AG09309 (cell line): ENCODE data around the gene RAB17.

Source experiments
- DNase-seq: peaks from one replicate; pipeline ENCODE4 v3.0.0-alpha.2; 2010; ENCODE audit warnings: low read depth
- H3K4me3 ChIP-seq: 2 replicates; pipeline ENCODE4 v1.5.1; 2011; ENCODE audit warnings: mild to moderate bottlenecking, low read depth, low read length, moderate library complexity; ENCODE audit not compliant: control insufficient read depth
- CTCF ChIP-seq: IDR thresholded peaks from 2 replicates; pipeline ENCODE4 v1.5.1; 2011; ENCODE audit warnings: mild to moderate bottlenecking, low read depth, low read length, inconsistent platforms; ENCODE audit not compliant: insufficient read depth, control insufficient read depth; ENCODE audit errors: missing control alignments

RAB17 gene

GRCh38 chr2:237551071-237551574 is 39.4 kb downstream of the RAB17 start:
- TF ChIP-seq CTCF: no peak
- H3K4me3 ChIP-seq: no peak overlapping the region
- DNase-seq: no peak

- DNase-seq: no peak
- TF ChIP-seq CTCF: no peak
- no peak overlapping the region for H3K4me3 ChIP-seq
Measured at GRCh38 chr2:237549643-237550415, 40.7 kb downstream of the RAB17 start.

- no peak for DNase-seq
- H3K4me3 ChIP-seq: no peak overlapping the region
- TF ChIP-seq CTCF: no peak
Measured at GRCh38 chr2:237549216-237549615, 41.3 kb downstream of the RAB17 start.

- DNase-seq: no peak
- H3K4me3 ChIP-seq: no peak overlapping the region
- no peak for TF ChIP-seq CTCF
Measured at GRCh38 chr2:237547841-237548416, 42.6 kb downstream of the RAB17 start.

- no peak overlapping the region for H3K4me3 ChIP-seq
- no peak for DNase-seq
- no peak for TF ChIP-seq CTCF
Measured at GRCh38 chr2:237546876-237547395, 43.6 kb downstream of the RAB17 start.

GRCh38 chr2:237546040-237546875 is 44.3 kb downstream of the RAB17 start:
- no peak for TF ChIP-seq CTCF
- no peak overlapping the region for H3K4me3 ChIP-seq
- DNase-seq: no peak
